ENCODE measurements around the gene MFAP3L. TPM values are rescaled to one million over a fixed set of nuclear protein-coding genes. Genes with fewer than 3 reads are reported as not detected.

Gene MFAP3L
- polyA plus RNA-seq, 3 donors: 0.01 to 0.18 TPM; not detected in 1

DNA sequence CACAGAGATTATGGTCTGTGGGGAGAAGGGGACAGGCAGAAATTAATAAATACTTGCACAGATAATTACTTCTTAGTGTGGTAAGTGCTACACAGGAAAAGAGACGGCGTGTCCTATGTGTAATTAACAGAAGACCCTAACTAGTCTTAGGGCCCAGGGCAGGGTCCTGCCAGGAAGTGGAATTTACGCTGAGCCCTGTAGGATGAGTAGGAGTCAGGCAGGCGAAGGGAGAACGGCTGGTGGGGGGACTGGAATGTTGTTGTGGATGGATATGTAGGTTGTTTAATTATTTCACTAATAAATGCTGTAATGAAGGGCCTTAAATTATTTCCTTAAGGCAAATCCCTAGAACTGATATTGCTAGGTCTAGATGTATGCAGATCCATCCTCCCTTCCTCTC lies 26.7 kb upstream of the MFAP3L start:
- Histone ChIP-seq H3K4me1 (ENCODE audit: control insufficient read depth in 1 of 2, insufficient read depth in 2 of 2, low read length in 2 of 2) (no peaks in the 10 kb centered on the region), H4K20me1 (ENCODE audit: insufficient read depth, low read length) (no peaks in the 10 kb centered on the region), H3K4me2 (replicated peaks; ENCODE audit: extremely low read depth, low read length, poor library complexity, severe bottlenecking) (no peak overlapping the region), H3K79me2 (ENCODE audit: insufficient read depth, low read length) (no peaks in the 10 kb centered on the region), H3K27me3 (ENCODE audit: control insufficient read depth in 2 of 2, insufficient read depth in 2 of 2, low read length in 2 of 2) (peaks cover 0 to 2% of the 10 kb centered on the region in 2 donors), H3K9ac (ENCODE audit: insufficient read depth, low read length, poor library complexity, severe bottlenecking) (no peak overlapping the region), H3K36me3 (replicated peaks in 1 of 2; ENCODE audit: control insufficient read depth in 1 of 2, insufficient read depth in 2 of 2, low read length in 2 of 2) (no peaks in the 10 kb centered on the region), H3K27ac (ENCODE audit: low read depth in 1 of 2, low read length in 2 of 2) (no peak overlapping the region), H2AFZ (ENCODE audit: insufficient read depth, low read depth, low read length, poor library complexity, severe bottlenecking) (no peak overlapping the region), H3K9me3 (replicated peaks in 1 of 2; ENCODE audit: control insufficient read depth in 1 of 2, insufficient read depth in 1 of 2, low read length in 2 of 2) (no peaks in the 10 kb centered on the region), H3K4me3 (replicated peaks in 1 of 3; ENCODE audit: low read depth in 2 of 3, low read length in 3 of 3) (no peak overlapping the region)
- H3K9me3 Mint-ChIP-seq: no peaks in the 10 kb centered on the region
- H3K36me3 Mint-ChIP-seq: no peaks in the 10 kb centered on the region
- H3K27ac Mint-ChIP-seq: no peak overlapping the region
- H3K27me3 Mint-ChIP-seq (ENCODE audit: low read depth in 3 of 3): peaks cover 0 to 12% (median 10%) of the 10 kb centered on the region in 3 donors
- H3K4me3 Mint-ChIP-seq: no peak overlapping the region
- WGBS (ENCODE audit: insufficient coverage): 92% methylated on average over 2 of the region's 5 CpGs
- TF ChIP-seq, protein P1, sequence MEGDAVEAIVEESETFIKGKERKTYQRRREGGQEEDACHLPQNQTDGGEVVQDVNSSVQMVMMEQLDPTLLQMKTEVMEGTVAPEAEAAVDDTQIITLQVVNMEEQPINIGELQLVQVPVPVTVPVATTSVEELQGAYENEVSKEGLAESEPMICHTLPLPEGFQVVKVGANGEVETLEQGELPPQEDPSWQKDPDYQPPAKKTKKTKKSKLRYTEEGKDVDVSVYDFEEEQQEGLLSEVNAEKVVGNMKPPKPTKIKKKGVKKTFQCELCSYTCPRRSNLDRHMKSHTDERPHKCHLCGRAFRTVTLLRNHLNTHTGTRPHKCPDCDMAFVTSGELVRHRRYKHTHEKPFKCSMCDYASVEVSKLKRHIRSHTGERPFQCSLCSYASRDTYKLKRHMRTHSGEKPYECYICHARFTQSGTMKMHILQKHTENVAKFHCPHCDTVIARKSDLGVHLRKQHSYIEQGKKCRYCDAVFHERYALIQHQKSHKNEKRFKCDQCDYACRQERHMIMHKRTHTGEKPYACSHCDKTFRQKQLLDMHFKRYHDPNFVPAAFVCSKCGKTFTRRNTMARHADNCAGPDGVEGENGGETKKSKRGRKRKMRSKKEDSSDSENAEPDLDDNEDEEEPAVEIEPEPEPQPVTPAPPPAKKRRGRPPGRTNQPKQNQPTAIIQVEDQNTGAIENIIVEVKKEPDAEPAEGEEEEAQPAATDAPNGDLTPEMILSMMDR (IDR thresholded peaks at IDR 0.05): no peak
- no peaks in the 10 kb centered on the region for H3K4me1 Mint-ChIP-seq
- intact Hi-C loops (cut with micrococcal nuclease): no loop called here
- no peak for DNase-seq

DNA sequence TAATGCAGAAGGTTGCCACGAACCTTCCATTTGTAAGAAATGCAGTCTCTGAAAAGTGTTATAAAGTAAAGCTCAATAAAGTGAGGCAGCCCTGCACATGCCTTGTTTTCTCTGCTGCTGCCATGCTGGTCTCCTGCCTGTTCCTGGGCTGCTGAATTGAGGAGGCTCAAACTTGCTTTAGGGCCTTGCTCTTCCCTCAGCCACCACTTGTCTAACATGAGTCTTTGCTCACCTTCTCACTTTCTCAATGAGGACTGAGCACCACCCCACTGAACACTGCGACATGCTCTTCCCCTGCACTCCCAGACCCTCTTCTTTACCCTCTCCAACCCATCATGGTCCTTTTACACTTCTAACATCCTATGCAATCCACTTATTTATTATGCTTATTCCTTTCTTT lies 25.2 kb upstream of the MFAP3L start:
- Mint-ChIP-seq H3K27me3 (ENCODE audit: low read depth in 3 of 3) (peaks cover 0 to 10% (median 8%) of the 10 kb centered on the region in 3 donors), H3K36me3 (no peaks in the 10 kb centered on the region), H3K27ac (peak overlapping the region in 1 of 7 donors; percentile 14), H3K4me3 (no peak overlapping the region), H3K4me1 (no peaks in the 10 kb centered on the region), H3K9me3 (no peaks in the 10 kb centered on the region)
- H3K4me2 ChIP-seq (replicated peaks; ENCODE audit: extremely low read depth, low read length, poor library complexity, severe bottlenecking): no peak overlapping the region
- no peak overlapping the region for H3K9ac ChIP-seq (ENCODE audit: insufficient read depth, low read length, poor library complexity, severe bottlenecking)
- TF ChIP-seq, protein P1 (IDR thresholded peaks at IDR 0.05): no peak
- no peak overlapping the region for H3K4me3 ChIP-seq (replicated peaks in 1 of 3; ENCODE audit: low read depth in 2 of 3, low read length in 3 of 3)
- DNase-seq: no peak
- no peaks in the 10 kb centered on the region for H3K9me3 ChIP-seq (replicated peaks in 1 of 2; ENCODE audit: control insufficient read depth in 1 of 2, insufficient read depth in 1 of 2, low read length in 2 of 2)
- H3K27me3 ChIP-seq (ENCODE audit: control insufficient read depth in 2 of 2, insufficient read depth in 2 of 2, low read length in 2 of 2): peaks cover 0 to 3% of the 10 kb centered on the region in 2 donors
- intact Hi-C loops (cut with micrococcal nuclease): no loop called here
- no peaks in the 10 kb centered on the region for H3K4me1 ChIP-seq (ENCODE audit: control insufficient read depth in 1 of 2, insufficient read depth in 2 of 2, low read length in 2 of 2)
- H3K27ac ChIP-seq (ENCODE audit: low read depth in 1 of 2, low read length in 2 of 2): no peak overlapping the region
- no peaks in the 10 kb centered on the region for H3K79me2 ChIP-seq (ENCODE audit: insufficient read depth, low read length)
- H3K36me3 ChIP-seq (replicated peaks in 1 of 2; ENCODE audit: control insufficient read depth in 1 of 2, insufficient read depth in 2 of 2, low read length in 2 of 2): no peaks in the 10 kb centered on the region
- no peak overlapping the region for H2AFZ ChIP-seq (ENCODE audit: insufficient read depth, low read depth, low read length, poor library complexity, severe bottlenecking)
- 83% methylated on average over 2 of the region's 2 CpGs for WGBS (ENCODE audit: insufficient coverage)
- no peaks in the 10 kb centered on the region for H4K20me1 ChIP-seq (ENCODE audit: insufficient read depth, low read length)
